B cell (primary cell): Measurements from ENCODE around the gene SLC9A3. TPM values are rescaled to one million over a fixed set of nuclear protein-coding genes. Genes with fewer than 3 reads are reported as not detected.
A peak's percentile ranks its signal among the peaks of the same experiment; 100 is the strongest.

Experiments
- ATAC-seq: fragments of 200-7000 bp; cut with Tn5 transposase; one replicate; pipeline ENCODE4 v1.10.0; 2021; ENCODE audit warnings: low read depth, mild to moderate bottlenecking, moderate number of reproducible peaks, moderate library complexity
- CTCF ChIA-PET: fragments of 350-600 bp; sonication (Branson Sonifier 250); formaldehyde crosslinking; loops from one replicate; lab custom pipeline; 2021; ENCODE audit warnings: antibody characterized with exemption, inconsistent platforms; lab: Charles Lee
- POLR2A ChIA-PET: fragments of 350-600 bp; sonication (Branson Sonifier 250); formaldehyde crosslinking; loops from one replicate; lab custom pipeline; 2021; ENCODE audit warnings: antibody characterized with exemption; lab: Charles Lee
- DNase-seq: peaks from one replicate; pipeline ENCODE4 v3.0.0; 2013
- H2AFZ ChIP-seq: 2 replicates; pipeline ENCODE4 v1.6.1; 2012; ENCODE audit warnings: mild to moderate bottlenecking, low read depth, low read length; ENCODE audit not compliant: insufficient read depth, poor library complexity, severe bottlenecking
- H3K27ac ChIP-seq, 2 donors: 1 replicate in 1 of 2; 2 replicates in 1 of 2; pipeline ENCODE4 v1.5.1; 2012 to 2013; ENCODE audit warnings: low read length in 2 of 2, mild to moderate bottlenecking in 2 of 2, moderate library complexity in 1 of 2
- H3K27me3 ChIP-seq, 4 experiments: fragments of 200-600 bp in 1 of 4; sonication (generic) in 1 of 4; replicated peaks in 1 of 4; 1 replicate in 2 of 4; 2 replicates in 2 of 4; pipeline versions ENCODE4 v1.6.1 to v1.7.0; 2013 to 2016; ENCODE audit warnings: low read length in 3 of 4, mild to moderate bottlenecking in 2 of 4, mixed read lengths in 1 of 4, moderate library complexity in 1 of 4; ENCODE audit not compliant: insufficient read depth in 4 of 4, control insufficient read depth in 3 of 4; ENCODE audit errors: control extremely low read depth in 1 of 4
- H3K36me3 ChIP-seq, 2 experiments: replicated peaks in 1 of 2; 1 replicate in 1 of 2; 2 replicates in 1 of 2; pipeline versions ENCODE4 v1.6.1 to v1.7.1; 2013; ENCODE audit warnings: low read length in 1 of 2; ENCODE audit not compliant: insufficient read depth in 2 of 2, control insufficient read depth in 1 of 2; ENCODE audit errors: control extremely low read depth in 1 of 2, extremely low read depth in 1 of 2
- H3K4me1 ChIP-seq, 2 donors: fragments of 200-600 bp in 1 of 2; sonication (generic) in 1 of 2; 1 replicate in 1 of 2; 2 replicates in 1 of 2; pipeline versions ENCODE4 v1.5.1 to v1.6.1; 2013 to 2017; ENCODE audit warnings: low read length in 2 of 2; ENCODE audit not compliant: control insufficient read depth in 2 of 2, insufficient read depth in 2 of 2
- H3K4me2 ChIP-seq: replicated peaks from 2 replicates; pipeline ENCODE3; 2012; ENCODE audit warnings: mild to moderate bottlenecking, low read depth, low read length; ENCODE audit not compliant: poor library complexity, severe bottlenecking
- H3K4me3 ChIP-seq, 5 experiments: fragments of 200-600 bp in 1 of 5; sonication (generic) in 1 of 5; 1 replicate in 3 of 5; 2 replicates in 2 of 5; pipeline versions ENCODE4 v1.5.1 to v1.7.0; 2011 to 2016; ENCODE audit warnings: low read length in 4 of 5, mild to moderate bottlenecking in 4 of 5, low read depth in 2 of 5, control low read depth in 1 of 5, moderate library complexity in 1 of 5; ENCODE audit not compliant: insufficient read depth in 1 of 5; ENCODE audit errors: control extremely low read depth in 1 of 5, extremely low read depth in 1 of 5
- H3K79me2 ChIP-seq: fragments of 200-600 bp; sonication (generic); one replicate; pipeline ENCODE4 v1.6.0; 2016; ENCODE audit warnings: low read length; ENCODE audit not compliant: control insufficient read depth, insufficient read depth
- H3K9ac ChIP-seq: fragments of 200-600 bp; sonication (generic); 2 replicates; pipeline ENCODE4 v1.6.1; 2017; ENCODE audit warnings: mild to moderate bottlenecking, low read length, moderate library complexity
- H3K9me3 ChIP-seq, 3 donors: one replicate each; pipeline versions ENCODE4 v1.6.1 to v1.7.1; 2013; ENCODE audit warnings: low read length in 2 of 3; ENCODE audit not compliant: control insufficient read depth in 2 of 3, insufficient read depth in 1 of 3; ENCODE audit errors: control extremely low read depth in 1 of 3
- H4K20me1 ChIP-seq: 2 replicates; pipeline ENCODE4 v1.6.0; 2012; ENCODE audit warnings: mild to moderate bottlenecking, low read length; ENCODE audit not compliant: insufficient read depth, control insufficient read depth, poor library complexity, severe bottlenecking
- H3K27ac Mint-ChIP-seq: one replicate; pipeline ENCODE4 v1.8.0; 2021; ENCODE audit warnings: mixed read lengths
- H3K27me3 Mint-ChIP-seq: one replicate; pipeline ENCODE4 v1.8.0; 2021; ENCODE audit warnings: mixed read lengths
- H3K4me1 Mint-ChIP-seq: one replicate; pipeline ENCODE4 v1.8.0; 2021; ENCODE audit warnings: mixed read lengths
- H3K4me3 Mint-ChIP-seq: one replicate; pipeline ENCODE4 v1.8.0; 2021; ENCODE audit warnings: mixed read lengths
- H3K9me3 Mint-ChIP-seq: one replicate; pipeline ENCODE4 v1.8.0; 2022; ENCODE audit warnings: mixed read lengths; ENCODE audit not compliant: insufficient read depth
- EZH2 ChIP-seq: IDR thresholded peaks from 2 replicates; pipeline ENCODE4 v1.6.1; 2012; ENCODE audit warnings: borderline replicate concordance, low read depth, mild to moderate bottlenecking, moderate library complexity, low read length; ENCODE audit not compliant: insufficient read depth, poor library complexity, severe bottlenecking
- WGBS: methylation state at CpG from one replicate; pipeline ENCODE4 v1.1.5; 2013; ENCODE audit warnings: missing lambda C conversion rate; ENCODE audit not compliant: insufficient coverage; 5-methylcytosine and 5-hydroxymethylcytosine counted together
- intact Hi-C: fragments of 100-400 bp; cut with micrococcal nuclease; formaldehyde crosslinking; loops from one replicate; pipeline ENCODE4 v1.10.0; 2022
- polyA plus RNA-seq: library from polyadenylated mRNA; depleted of rRNA; stranded (reverse); fragments of >200 nt; gene quantifications from 2 replicates; pipeline ENCODE4 v1.2.3, GENCODE V29; 2012
- total RNA-seq, 2 donors: library from RNA; stranded (reverse); fragments of 120-200 nt in 1 of 2; gene quantifications; 1 replicate in 1 of 2; 2 replicates in 1 of 2; pipeline versions ENCODE4 v1.2.3 to v1.2.4, GENCODE V29; 2013 to 2022
- TF ChIP-seq, protein P1 (sequence below): fragments of 200-600 bp; IDR thresholded peaks from one replicate; pipeline ENCODE4 v1.8.0; 2022; ENCODE audit warnings: antibody characterized with exemption, mild to moderate bottlenecking

Gene SLC9A3
- total and polyA plus RNA-seq, 2 donors (not counting 1 experiment from before 2014, with no cell fraction given), result 0.84 to 2.0 TPM

- peak overlapping the region; percentile 33 for H3K4me2 ChIP-seq
- WGBS, result 99% methylated on average over 63 of the region's 63 CpGs
- peak overlapping the region; percentile 62 to 65 for H3K27ac ChIP-seq
- H3K9me3 Mint-ChIP-seq, result no peaks in the 10 kb centered on the region
- H3K9me3 ChIP-seq, result peaks cover 0 to 15% (median 0%) of the 10 kb centered on the region in 3 donors
- no peak overlapping the region for H2AFZ ChIP-seq
- ATAC-seq, result no peak
- H3K4me3 ChIP-seq, result no peak overlapping the region
- no peak overlapping the region for H3K9ac ChIP-seq
- H3K27ac Mint-ChIP-seq, result no peak overlapping the region
- no peaks in the 10 kb centered on the region for H3K27me3 ChIP-seq
- CTCF ChIA-PET, result interaction anchor here (1.1 kb wide), 1 partner anchor 18 kb away, joined by 3 read pairs; no protein-coding TSS in a partner anchor
- H3K4me1 Mint-ChIP-seq, result peaks cover 18% of the 10 kb centered on the region
- H3K79me2 ChIP-seq, result peaks cover 4% of the 10 kb centered on the region
- POLR2A ChIA-PET, result no interaction called here
- H3K36me3 ChIP-seq, result peaks cover 4 to 39% of the 10 kb centered on the region in 2 experiments
- H3K27me3 Mint-ChIP-seq, result no peaks in the 10 kb centered on the region
- peaks cover 17 to 22% of the 10 kb centered on the region in 2 donors for H3K4me1 ChIP-seq
- intact Hi-C loops, result loop anchor here (1.0 kb wide), 1 partner anchor 7 kb away; no protein-coding TSS in a partner anchor
- H3K4me3 Mint-ChIP-seq, result no peak overlapping the region
- DNase-seq, result no peak
- H4K20me1 ChIP-seq, result peaks cover 32% of the 10 kb centered on the region
- TF ChIP-seq EZH2, result no peak
- TF ChIP-seq, protein P1, sequence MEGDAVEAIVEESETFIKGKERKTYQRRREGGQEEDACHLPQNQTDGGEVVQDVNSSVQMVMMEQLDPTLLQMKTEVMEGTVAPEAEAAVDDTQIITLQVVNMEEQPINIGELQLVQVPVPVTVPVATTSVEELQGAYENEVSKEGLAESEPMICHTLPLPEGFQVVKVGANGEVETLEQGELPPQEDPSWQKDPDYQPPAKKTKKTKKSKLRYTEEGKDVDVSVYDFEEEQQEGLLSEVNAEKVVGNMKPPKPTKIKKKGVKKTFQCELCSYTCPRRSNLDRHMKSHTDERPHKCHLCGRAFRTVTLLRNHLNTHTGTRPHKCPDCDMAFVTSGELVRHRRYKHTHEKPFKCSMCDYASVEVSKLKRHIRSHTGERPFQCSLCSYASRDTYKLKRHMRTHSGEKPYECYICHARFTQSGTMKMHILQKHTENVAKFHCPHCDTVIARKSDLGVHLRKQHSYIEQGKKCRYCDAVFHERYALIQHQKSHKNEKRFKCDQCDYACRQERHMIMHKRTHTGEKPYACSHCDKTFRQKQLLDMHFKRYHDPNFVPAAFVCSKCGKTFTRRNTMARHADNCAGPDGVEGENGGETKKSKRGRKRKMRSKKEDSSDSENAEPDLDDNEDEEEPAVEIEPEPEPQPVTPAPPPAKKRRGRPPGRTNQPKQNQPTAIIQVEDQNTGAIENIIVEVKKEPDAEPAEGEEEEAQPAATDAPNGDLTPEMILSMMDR, result no peak
These were observed 59.2 kb downstream of the SLC9A3 start for GRCh38 chr5:464843-465590.

DNA sequence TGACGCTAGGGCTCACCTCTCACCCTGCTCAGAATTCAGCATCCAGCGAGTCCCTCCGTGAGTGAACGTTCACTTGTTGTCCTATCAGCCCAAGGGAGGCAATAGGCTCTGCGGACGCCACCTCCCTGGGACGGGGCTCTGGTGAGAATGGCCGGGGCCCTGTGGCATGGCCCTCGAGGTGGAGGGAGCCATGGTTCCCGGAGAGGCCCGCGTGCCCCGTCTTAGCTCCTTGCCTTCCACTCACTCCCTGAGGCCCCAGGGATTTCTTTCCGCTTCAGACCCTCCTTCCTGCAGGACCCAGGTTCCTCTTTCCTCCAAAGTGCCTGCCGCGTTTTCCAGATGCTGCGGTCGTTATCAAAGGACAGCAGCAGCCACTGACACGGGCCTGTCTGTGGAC lies 59.8 kb downstream of the SLC9A3 start:
- peaks cover 0 to 41% of the 10 kb centered on the region in 2 experiments for H3K36me3 ChIP-seq
- 98% methylated on average over 19 of the region's 19 CpGs for WGBS
- no peak overlapping the region for H3K4me3 ChIP-seq
- no peak for ATAC-seq
- no peak overlapping the region for H2AFZ ChIP-seq
- peak overlapping the region; percentile 33 for H3K4me2 ChIP-seq
- DNase-seq, result no peak
- peaks cover 16 to 21% of the 10 kb centered on the region in 2 donors for H3K4me1 ChIP-seq
- intact Hi-C loops, result loop anchor here (1.0 kb wide), 1 partner anchor 8 kb away; no protein-coding TSS in a partner anchor
- no peaks in the 10 kb centered on the region for H3K79me2 ChIP-seq
- H3K9me3 ChIP-seq, result peaks cover 0 to 15% (median 0%) of the 10 kb centered on the region in 3 donors
- H3K4me1 Mint-ChIP-seq, result peaks cover 15% of the 10 kb centered on the region
- peak overlapping the region; percentile 62 to 65 for H3K27ac ChIP-seq
- no peaks in the 10 kb centered on the region for H3K27me3 Mint-ChIP-seq
- CTCF ChIA-PET, result interaction anchor here (1.3 kb wide), 1 partner anchor 18 kb away, joined by 8 read pairs; no protein-coding TSS in a partner anchor
- H3K27me3 ChIP-seq, result no peaks in the 10 kb centered on the region
- H3K9ac ChIP-seq, result no peak overlapping the region
- H3K9me3 Mint-ChIP-seq, result no peaks in the 10 kb centered on the region
- peak overlapping the region; percentile 51 for H3K4me3 Mint-ChIP-seq
- peaks cover 27% of the 10 kb centered on the region for H4K20me1 ChIP-seq
- TF ChIP-seq, protein P1, result no peak
- TF ChIP-seq EZH2, result no peak
- POLR2A ChIA-PET, result interaction anchor here (1.0 kb wide), 1 partner anchor 9 kb away, joined by 4 read pairs; no protein-coding TSS in a partner anchor
- peak overlapping the region; percentile 59 for H3K27ac Mint-ChIP-seq
